Stromal cell of bone marrow (primary cell): ENCODE data around the gene INTS1.
A peak's percentile ranks its signal among the peaks of the same experiment; 100 is the strongest.

ENCODE experiments used
- DNase-seq: peaks from one replicate; pipeline ENCODE4 v3.0.0-alpha.2; 2012; ENCODE audit warnings: low read depth

The INTS1 gene

GRCh38 chr7:1485156-1485555, 19.0 kb downstream of the INTS1 start:
- DNase-seq = no peak

GRCh38 chr7:1484569-1484968, 19.6 kb downstream of the INTS1 start:
- DNase-seq = no peak

- no peak for DNase-seq
Measured at GRCh38 chr7:1483536-1484505, 20.4 kb downstream of the INTS1 start.

- DNase-seq = no peak
Measured at GRCh38 chr7:1483079-1483478, 21.1 kb downstream of the INTS1 start.

- no peak for DNase-seq
Measured at GRCh38 chr7:1481300-1481699, 22.9 kb downstream of the INTS1 start.

- no peak for DNase-seq
Measured at GRCh38 chr7:1480670-1481069, 23.5 kb downstream of the INTS1 start.

GRCh38 chr7:1479287-1479686, 24.9 kb downstream of the INTS1 start:
- DNase-seq = no peak

- DNase-seq = no peak
Measured at GRCh38 chr7:1478480-1478879, 25.7 kb downstream of the INTS1 start.

- no peak for DNase-seq
Measured at GRCh38 chr7:1476859-1477258, 27.3 kb downstream of the INTS1 start.

GRCh38 chr7:1475991-1476390, 28.2 kb downstream of the INTS1 start:
- no peak for DNase-seq

GRCh38 chr7:1475393-1475792, 28.8 kb downstream of the INTS1 start:
- DNase-seq = no peak

GRCh38 chr7:1474736-1475135, 29.5 kb downstream of the INTS1 start:
- no peak for DNase-seq

- peak; percentile 59 for DNase-seq
Measured at GRCh38 chr7:1473864-1474512, 30.2 kb downstream of the INTS1 start.

- DNase-seq = no peak
Measured at GRCh38 chr7:1470901-1471300, 33.3 kb downstream of the INTS1 start.

GRCh38 chr7:1468643-1469298, 35.4 kb downstream of the INTS1 start:
- DNase-seq = no peak

GRCh38 chr7:1468203-1468602, 36.0 kb downstream of the INTS1 start:
- no peak for DNase-seq

- DNase-seq = no peak
Measured at GRCh38 chr7:1466524-1467271, 37.5 kb downstream of the INTS1 start.

GRCh38 chr7:1464694-1465093, 39.5 kb downstream of the INTS1 start:
- no peak for DNase-seq

- DNase-seq = no peak
Measured at GRCh38 chr7:1463676-1464223, 40.4 kb downstream of the INTS1 start.

GRCh38 chr7:1461646-1462375, 42.4 kb downstream of the INTS1 start:
- no peak for DNase-seq
